HEK293 (cell line): ENCODE results near the gene POLN.

Experiments
- CTCF ChIA-PET: fragments of 350-600 bp; formaldehyde crosslinking; extraction: SDS; loops from one replicate; lab custom pipeline; 2021; ENCODE audit warnings: antibody characterized with exemption; lab: Yijun Ruan, JAX
- POLR2A ChIA-PET: fragments of 300-600 bp; formaldehyde crosslinking; extraction: SDS; loops from one replicate; lab custom pipeline; 2020; ENCODE audit warnings: antibody characterized with exemption, inconsistent platforms; lab: Yijun Ruan, JAX
- H3K27ac ChIP-seq: fragments of 200-500 bp; sonication (Bioruptor generic); 2 replicates; pipeline ENCODE4 v1.5.1; 2014; ENCODE audit warnings: low read depth, low read length, control low read depth, inconsistent platforms; ENCODE audit errors: extremely low read depth
- H3K36me3 ChIP-seq, 2 experiments: fragments of 200-500 bp in 1 of 2; sonication (Bioruptor generic) in 1 of 2; 1 replicate in 1 of 2; 2 replicates in 1 of 2; pipeline ENCODE4 v1.5.1; 2014 to 2017; ENCODE audit warnings: inconsistent platforms in 2 of 2, low read length in 2 of 2; ENCODE audit not compliant: control insufficient read depth in 2 of 2, insufficient read depth in 1 of 2
- H3K4me1 ChIP-seq: fragments of 200-500 bp; sonication (Bioruptor generic); 2 replicates; pipeline ENCODE4 v1.5.1; 2014; ENCODE audit warnings: mild to moderate bottlenecking, low read length, inconsistent platforms; ENCODE audit not compliant: control insufficient read depth, insufficient read depth
- H3K4me3 ChIP-seq: 2 replicates; pipeline ENCODE4 v1.5.1; 2011; ENCODE audit warnings: low read depth, mild to moderate bottlenecking, control low read depth, low read length, moderate library complexity
- H3K9me3 ChIP-seq: fragments of 200-500 bp; sonication (Bioruptor generic); 2 replicates; pipeline ENCODE4 v1.5.1; 2014; ENCODE audit warnings: low read depth, low read length, inconsistent platforms; ENCODE audit not compliant: control insufficient read depth, insufficient read depth
- GFI1B ChIP-seq: fragments of 450-650 bp; formaldehyde crosslinking; IDR thresholded peaks from 2 replicates; pipeline ENCODE4 v1.5.1; 2016; ENCODE audit warnings: missing biosample characterization, missing genetic modification characterization
- HIC1 ChIP-seq: fragments of 450-650 bp; formaldehyde crosslinking; IDR thresholded peaks from 2 replicates; pipeline ENCODE4 v1.5.1; 2016; ENCODE audit warnings: missing biosample characterization, missing genetic modification characterization
- HOXD13 ChIP-seq: sonication (generic); formaldehyde crosslinking; IDR thresholded peaks from 2 replicates; pipeline ENCODE4 v1.8.0; 2022; ENCODE audit warnings: missing genetic modification reagents, borderline replicate concordance
- SCRT2 ChIP-seq: fragments of 450-650 bp; formaldehyde crosslinking; IDR thresholded peaks from 2 replicates; pipeline ENCODE4 v1.5.1; 2016; ENCODE audit warnings: missing biosample characterization, missing genetic modification characterization
- ZNF19 ChIP-seq: fragments of 450-650 bp; formaldehyde crosslinking; IDR thresholded peaks from 2 replicates; pipeline ENCODE4; 2016; ENCODE audit warnings: missing biosample characterization, missing genetic modification characterization, low read depth
- ZNF292 ChIP-seq: fragments of 450-650 bp; formaldehyde crosslinking; IDR thresholded peaks from 2 replicates; pipeline ENCODE4 v1.5.1; 2016; ENCODE audit warnings: low read depth, missing biosample characterization, missing genetic modification characterization, borderline replicate concordance
- ZNF404 ChIP-seq: fragments of 450-650 bp; formaldehyde crosslinking; IDR thresholded peaks from 2 replicates; pipeline ENCODE4 v1.5.1; 2017; ENCODE audit warnings: missing biosample characterization, missing genetic modification characterization
- ZNF488 ChIP-seq: fragments of 450-650 bp; formaldehyde crosslinking; IDR thresholded peaks from 2 replicates; pipeline ENCODE4 v1.5.1; 2016; ENCODE audit warnings: missing biosample characterization, missing genetic modification characterization
- ZNF514 ChIP-seq: fragments of 450-650 bp; formaldehyde crosslinking; IDR thresholded peaks from 2 replicates; pipeline ENCODE4 v1.5.1; 2016; ENCODE audit warnings: missing biosample characterization, missing genetic modification characterization
- ZNF560 ChIP-seq: fragments of 450-650 bp; formaldehyde crosslinking; IDR thresholded peaks from 2 replicates; pipeline ENCODE4 v1.5.1; 2017; ENCODE audit warnings: missing biosample characterization, missing genetic modification characterization, borderline replicate concordance
- ZNF561 ChIP-seq: fragments of 450-650 bp; IDR thresholded peaks from 2 replicates; pipeline ENCODE4 v1.5.1; 2018; ENCODE audit warnings: missing biosample characterization, missing genetic modification characterization, borderline replicate concordance
- ZNF600 ChIP-seq: fragments of 450-650 bp; formaldehyde crosslinking; IDR thresholded peaks from 2 replicates; pipeline ENCODE4 v1.5.1; 2016; ENCODE audit warnings: missing biosample characterization, missing genetic modification characterization
- ZNF626 ChIP-seq: fragments of 450-650 bp; sonication (Bioruptor Pico); formaldehyde crosslinking; IDR thresholded peaks from 2 replicates; pipeline ENCODE4 v1.5.1; 2018; ENCODE audit warnings: missing biosample characterization, missing genetic modification characterization, inconsistent platforms
- ZNF658 ChIP-seq: fragments of 450-650 bp; formaldehyde crosslinking; IDR thresholded peaks from 2 replicates; pipeline ENCODE4; 2016; ENCODE audit warnings: missing biosample characterization, missing genetic modification characterization
- ZNF660 ChIP-seq: fragments of 450-650 bp; IDR thresholded peaks from 2 replicates; pipeline ENCODE4 v1.5.1; 2018; ENCODE audit warnings: missing biosample characterization, mild to moderate bottlenecking, missing genetic modification characterization
- ZNF701 ChIP-seq: fragments of 450-650 bp; formaldehyde crosslinking; IDR thresholded peaks from 2 replicates; pipeline ENCODE4 v1.5.1; 2016; ENCODE audit warnings: missing biosample characterization, missing genetic modification characterization
- ZNF768 ChIP-seq: fragments of 450-650 bp; formaldehyde crosslinking; IDR thresholded peaks from 2 replicates; pipeline ENCODE4 v1.5.1; 2018; ENCODE audit warnings: missing biosample characterization, mild to moderate bottlenecking, missing genetic modification characterization
- ZNF776 ChIP-seq: fragments of 450-650 bp; formaldehyde crosslinking; IDR thresholded peaks from 2 replicates; pipeline ENCODE4 v1.5.0; 2017; ENCODE audit warnings: missing biosample characterization, missing genetic modification characterization, borderline replicate concordance
- ZNF830 ChIP-seq: fragments of 450-650 bp; IDR thresholded peaks from 2 replicates; pipeline ENCODE4 v1.5.0; 2018; ENCODE audit warnings: missing biosample characterization, missing genetic modification characterization, low read depth, mild to moderate bottlenecking, moderate library complexity
- ZSCAN4 ChIP-seq: fragments of 450-650 bp; formaldehyde crosslinking; IDR thresholded peaks from 2 replicates; pipeline ENCODE4 v1.5.1; 2017; ENCODE audit warnings: missing biosample characterization, missing genetic modification characterization

POLN gene

GRCh38 chr4:2154215-2154740 lies 87.6 kb downstream of the POLN start:
- Histone ChIP-seq H3K4me3 (no peak overlapping the region), H3K27ac (no peak overlapping the region), H3K36me3 (peaks cover 0 to 23% of the 10 kb centered on the region in 2 experiments; a peak in 1 of 3 replicates)
- TF ChIP-seq ZNF561 (tag by site-specific recombination): no peak
- TF ChIP-seq ZNF560 (tag by site-specific recombination): no peak
- no peak for TF ChIP-seq ZNF776
- TF ChIP-seq ZNF404 (tag by site-specific recombination): no peak
- no peak for TF ChIP-seq ZNF600 (tag by site-specific recombination)
- no peak for TF ChIP-seq ZNF19 (tag by site-specific recombination)
- no peak for TF ChIP-seq HIC1 (tag by site-specific recombination)
- no peak for TF ChIP-seq ZNF488 (tag by site-specific recombination)
- no peak for TF ChIP-seq ZNF514 (tag by site-specific recombination)
- TF ChIP-seq ZNF626 (tag by site-specific recombination): no peak
- no peak for TF ChIP-seq HOXD13 (CRISPR knock-in tag)
- no peak for TF ChIP-seq ZNF830 (tag by site-specific recombination)
- no peak for TF ChIP-seq ZNF292 (tag by site-specific recombination)
- no peak for TF ChIP-seq ZNF768 (tag by site-specific recombination)
- TF ChIP-seq ZNF660 (tag by site-specific recombination): no peak
- no peak for TF ChIP-seq ZNF658 (tag by site-specific recombination)
- TF ChIP-seq ZSCAN4: no peak
- TF ChIP-seq, all 188 proteins: peak for 0
- Histone ChIP-seq H3K9me3 (no peaks in the 10 kb centered on the region), H3K4me1 (no peaks in the 10 kb centered on the region)
- CTCF ChIA-PET: no interaction called here
- POLR2A ChIA-PET: interaction anchor here (0.7 kb wide), 1 partner anchor 81 kb away, joined by 8 read pairs; no protein-coding TSS in a partner anchor

- no peaks in the 10 kb centered on the region for H3K9me3 ChIP-seq
- H3K36me3 ChIP-seq: peaks cover 0 to 5% of the 10 kb centered on the region in 2 experiments; a peak in 1 of 3 replicates
- ChIA-PET CTCF (no interaction called here), POLR2A (no interaction called here)
- H3K4me3 ChIP-seq: no peak overlapping the region
- TF ChIP-seq ZNF701 (tag by site-specific recombination): no peak
- TF ChIP-seq GFI1B: no peak
- TF ChIP-seq SCRT2 (tag by site-specific recombination): 0 out of 2 replicates have a peak, but pooled peaks have one; percentile 28
- no peak overlapping the region for H3K27ac ChIP-seq
- no peaks in the 10 kb centered on the region for H3K4me1 ChIP-seq
These were observed 90.4 kb downstream of the POLN start for GRCh38 chr4:2151544-2151943.
